ENCODE measurements around the gene MYBPC2. TPM values are rescaled to one million over a fixed set of nuclear protein-coding genes. Genes with fewer than 3 reads are reported as not detected.

MYBPC2 gene
- total RNA-seq, 1 donor, result not detected

DNA sequence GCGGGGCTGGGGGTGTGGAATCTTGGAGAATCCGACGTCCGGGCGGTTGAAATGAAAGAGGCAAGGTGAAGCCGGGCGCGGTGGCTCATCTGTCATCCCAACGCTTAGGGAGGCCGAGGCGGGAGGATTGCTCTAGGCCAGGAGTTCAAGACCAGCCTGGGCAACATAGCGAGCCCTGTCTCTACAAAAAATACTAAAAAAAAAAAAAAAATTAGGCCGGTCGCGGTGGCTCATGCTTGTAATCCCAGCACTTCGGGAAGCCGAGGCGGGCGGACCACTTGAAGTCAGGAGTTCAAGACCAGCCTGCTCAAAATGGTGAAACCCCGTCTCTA, 44.2 kb downstream of the MYBPC2 start:
- H3K4me3 ChIP-seq (ENCODE audit: low read depth, low read length), result peak overlapping the region; percentile 97
- DNase-seq (ENCODE audit: low read depth), result no peak
- TF ChIP-seq, protein P1, sequence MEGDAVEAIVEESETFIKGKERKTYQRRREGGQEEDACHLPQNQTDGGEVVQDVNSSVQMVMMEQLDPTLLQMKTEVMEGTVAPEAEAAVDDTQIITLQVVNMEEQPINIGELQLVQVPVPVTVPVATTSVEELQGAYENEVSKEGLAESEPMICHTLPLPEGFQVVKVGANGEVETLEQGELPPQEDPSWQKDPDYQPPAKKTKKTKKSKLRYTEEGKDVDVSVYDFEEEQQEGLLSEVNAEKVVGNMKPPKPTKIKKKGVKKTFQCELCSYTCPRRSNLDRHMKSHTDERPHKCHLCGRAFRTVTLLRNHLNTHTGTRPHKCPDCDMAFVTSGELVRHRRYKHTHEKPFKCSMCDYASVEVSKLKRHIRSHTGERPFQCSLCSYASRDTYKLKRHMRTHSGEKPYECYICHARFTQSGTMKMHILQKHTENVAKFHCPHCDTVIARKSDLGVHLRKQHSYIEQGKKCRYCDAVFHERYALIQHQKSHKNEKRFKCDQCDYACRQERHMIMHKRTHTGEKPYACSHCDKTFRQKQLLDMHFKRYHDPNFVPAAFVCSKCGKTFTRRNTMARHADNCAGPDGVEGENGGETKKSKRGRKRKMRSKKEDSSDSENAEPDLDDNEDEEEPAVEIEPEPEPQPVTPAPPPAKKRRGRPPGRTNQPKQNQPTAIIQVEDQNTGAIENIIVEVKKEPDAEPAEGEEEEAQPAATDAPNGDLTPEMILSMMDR (IDR thresholded peaks at IDR 0.05; ENCODE audit: insufficient read depth, low read length), result no peak

DNA sequence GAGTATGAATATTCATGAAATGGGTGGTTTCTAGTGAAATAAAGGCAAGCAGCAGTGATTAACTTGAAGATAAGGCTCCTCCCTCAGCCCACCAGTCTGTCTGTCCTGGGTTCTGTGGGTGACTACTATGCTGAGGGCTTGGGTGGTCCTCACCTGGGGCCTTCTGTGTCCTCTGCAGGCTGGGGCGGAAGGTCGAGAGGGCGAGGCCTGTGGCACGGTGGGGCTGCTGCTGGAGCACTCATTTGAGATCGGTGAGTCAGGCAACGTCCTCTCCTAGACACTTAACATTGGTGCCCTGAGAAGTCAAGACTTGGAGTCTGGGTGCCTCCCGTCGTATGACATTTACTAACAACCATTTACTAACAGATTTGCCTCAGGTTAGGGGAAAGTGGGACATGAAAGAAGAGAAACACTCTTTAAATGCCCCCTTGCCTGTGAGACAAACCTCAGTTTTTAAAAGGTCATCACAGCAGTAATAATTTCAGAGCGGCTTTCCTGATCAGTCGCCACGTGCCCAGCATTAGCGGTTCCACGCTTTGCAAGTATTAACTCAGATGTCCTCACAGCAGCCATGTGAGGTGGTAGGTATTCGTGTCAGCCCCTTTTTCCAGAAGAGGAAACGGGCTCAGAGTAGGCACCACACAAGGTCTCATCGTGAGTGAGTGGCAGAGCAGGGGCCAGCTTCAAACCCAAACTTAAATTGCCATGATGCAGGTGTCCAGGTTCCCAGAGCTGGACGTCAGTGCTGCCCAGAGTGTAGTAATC, 45.2 kb downstream of the MYBPC2 start:
- no peak overlapping the region for H3K4me3 ChIP-seq (ENCODE audit: low read depth, low read length)
- TF ChIP-seq, protein P1 (IDR thresholded peaks at IDR 0.05; ENCODE audit: insufficient read depth, low read length), result no peak
- no peak for DNase-seq (ENCODE audit: low read depth)

DNA sequence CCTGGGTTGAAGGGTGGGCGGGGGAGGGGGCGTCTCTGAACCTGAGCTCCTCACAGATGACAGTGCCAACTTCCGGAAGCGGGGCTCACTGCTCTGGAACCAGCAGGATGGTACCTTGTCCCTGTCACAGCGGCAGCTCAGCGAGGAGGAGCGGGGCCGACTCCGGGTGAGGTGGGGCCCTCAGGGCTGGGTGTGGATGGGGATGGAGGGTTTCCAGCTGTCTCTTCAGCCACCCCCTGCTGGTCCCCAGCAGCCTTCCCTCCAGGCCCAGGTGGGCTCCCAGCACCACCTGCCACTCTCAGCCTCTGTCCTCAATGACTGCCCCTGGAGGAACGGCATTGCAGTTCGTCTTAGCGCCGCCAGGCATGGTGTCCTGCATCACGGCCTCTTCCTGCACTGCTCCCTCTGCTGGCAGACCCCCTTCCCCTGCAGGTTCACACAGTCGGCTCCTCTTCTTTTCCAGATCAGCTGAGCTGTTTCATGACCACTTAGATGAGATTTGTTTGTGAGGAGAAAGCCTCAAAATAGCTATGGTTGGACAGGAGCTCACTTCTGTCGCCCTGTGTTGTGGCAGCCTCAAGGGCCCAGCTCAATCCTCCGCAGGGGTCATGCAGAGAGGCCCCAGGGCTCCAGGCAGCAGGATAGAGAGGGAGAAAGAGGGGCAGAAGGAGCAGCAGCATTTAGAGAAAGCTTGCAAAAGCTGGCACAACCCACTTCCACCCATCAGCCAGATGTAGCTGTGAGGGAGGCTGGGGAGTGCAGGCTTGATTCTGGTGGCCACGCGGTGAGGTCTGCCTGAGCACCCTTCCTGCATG, 46.4 kb downstream of the MYBPC2 start:
- no peak overlapping the region for H3K4me3 ChIP-seq (ENCODE audit: low read depth, low read length)
- DNase-seq (ENCODE audit: low read depth), result peak; percentile 51
- TF ChIP-seq, protein P1 (IDR thresholded peaks at IDR 0.05; ENCODE audit: insufficient read depth, low read length), result peak; percentile 77

DNA sequence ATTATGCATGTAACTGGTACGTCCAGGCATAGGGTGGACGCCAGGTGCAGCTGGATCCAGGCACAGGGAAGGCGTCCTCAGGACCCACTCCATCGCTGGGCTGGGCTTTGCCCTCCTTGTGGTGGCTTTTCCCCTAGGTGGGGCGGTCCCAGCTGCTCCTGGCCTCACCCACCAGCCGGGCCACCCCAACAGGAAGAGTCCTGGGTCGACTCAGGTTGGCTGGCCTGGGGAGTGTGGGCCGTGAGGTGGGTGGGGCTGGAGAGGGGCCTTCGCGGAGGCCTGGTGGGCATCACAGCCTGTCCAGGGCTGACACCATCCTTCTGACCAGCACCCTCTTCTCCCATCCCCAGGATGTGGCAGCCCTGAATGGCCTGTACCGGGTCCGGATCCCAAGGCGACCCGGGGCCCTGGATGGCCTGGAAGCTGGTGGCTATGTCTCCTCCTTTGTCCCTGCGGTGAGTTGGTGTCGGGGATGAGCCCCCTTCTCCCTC, 47.1 kb downstream of the MYBPC2 start:
- TF ChIP-seq, protein P1 (IDR thresholded peaks at IDR 0.05; ENCODE audit: insufficient read depth, low read length), result no peak
- no peak overlapping the region for H3K4me3 ChIP-seq (ENCODE audit: low read depth, low read length)
- no peak for DNase-seq (ENCODE audit: low read depth)

DNA sequence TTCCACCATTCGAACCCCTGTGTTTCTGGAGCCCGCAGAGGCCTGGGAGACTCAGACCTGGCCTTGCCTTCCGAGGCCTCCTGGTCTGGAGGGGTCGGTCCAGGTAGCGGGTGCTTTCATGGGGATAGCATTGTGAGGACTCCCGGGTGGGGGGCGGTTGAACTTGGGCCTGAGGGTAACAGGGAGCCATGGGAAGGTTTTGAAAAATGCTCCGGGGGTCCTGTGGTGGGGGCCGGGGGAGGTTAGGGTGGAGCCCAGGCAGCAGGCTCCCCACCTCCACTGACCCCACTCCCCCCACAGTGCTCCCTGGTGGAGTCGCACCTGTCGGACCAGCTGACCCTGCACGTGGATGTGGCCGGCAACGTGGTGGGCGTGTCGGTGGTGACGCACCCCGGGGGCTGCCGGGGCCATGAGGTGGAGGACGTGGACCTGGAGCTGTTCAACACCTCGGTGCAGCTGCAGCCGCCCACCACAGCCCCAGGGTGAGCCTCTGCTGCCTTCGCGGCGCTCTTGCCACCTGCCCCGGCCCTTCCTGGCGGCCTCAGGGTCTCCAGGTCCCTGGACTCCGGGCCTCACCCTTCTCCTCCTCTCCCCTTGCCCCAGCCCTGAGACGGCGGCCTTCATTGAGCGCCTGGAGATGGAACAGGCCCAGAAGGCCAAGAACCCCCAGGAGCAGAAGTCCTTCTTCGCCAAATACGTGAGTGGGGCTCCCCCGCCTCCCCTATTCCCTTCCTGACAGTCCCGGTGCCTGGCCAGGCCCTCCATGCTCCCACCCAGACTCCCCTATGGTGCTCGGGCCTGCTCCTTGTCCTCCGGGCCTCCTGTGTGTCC, 47.8 kb downstream of the MYBPC2 start:
- TF ChIP-seq, protein P1 (IDR thresholded peaks at IDR 0.05; ENCODE audit: insufficient read depth, low read length), result no peak
- no peak overlapping the region for H3K4me3 ChIP-seq (ENCODE audit: low read depth, low read length)
- DNase-seq (ENCODE audit: low read depth), result no peak

DNA sequence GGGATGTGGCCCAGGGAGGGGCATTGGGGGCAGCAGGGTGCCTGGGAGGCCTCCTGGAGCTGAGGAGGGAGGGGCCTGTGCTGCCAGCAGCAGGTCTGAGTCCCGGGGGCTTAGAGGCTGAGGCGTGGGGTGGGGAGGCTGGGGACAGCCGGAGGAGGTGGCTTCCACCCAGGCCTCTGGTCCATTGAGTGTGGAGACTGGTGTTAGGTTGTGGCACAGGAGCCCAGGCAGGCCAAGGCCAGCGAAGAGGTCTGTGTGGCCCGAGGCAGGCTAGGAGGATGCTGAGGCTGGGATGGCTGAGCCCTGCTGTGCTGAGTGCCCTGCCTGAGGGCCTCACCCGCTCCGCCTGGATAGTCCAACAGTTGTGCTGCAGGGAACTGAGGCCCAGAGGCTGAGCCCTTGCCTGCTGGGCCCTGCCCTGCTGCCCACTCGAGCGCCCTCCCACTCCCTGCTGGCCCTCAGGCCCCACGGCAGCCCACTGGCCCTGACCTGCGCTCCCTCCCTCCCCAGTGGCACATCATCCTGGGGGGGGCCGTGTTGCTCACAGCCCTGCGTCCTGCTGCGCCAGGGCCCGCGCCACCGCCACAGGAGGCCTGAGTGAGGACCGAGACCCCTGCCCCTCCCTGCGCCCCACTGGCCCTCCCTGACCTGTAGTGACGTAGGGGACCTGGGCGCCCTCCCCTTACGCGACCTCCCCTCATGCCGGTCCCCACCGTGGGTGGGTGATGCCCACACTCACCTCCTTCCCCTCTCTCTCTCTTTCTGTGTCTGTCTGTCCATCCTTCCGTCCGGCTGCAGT, 48.9 kb downstream of the MYBPC2 start:
- DNase-seq (ENCODE audit: low read depth), result no peak
- no peak overlapping the region for H3K4me3 ChIP-seq (ENCODE audit: low read depth, low read length)

More for the DNA sequence above, 48.9 kb downstream of the MYBPC2 start:
- TF ChIP-seq, protein P1 (IDR thresholded peaks at IDR 0.05; ENCODE audit: insufficient read depth, low read length), result no peak
